Measurements from ENCODE around the gene TDRD10.
"Not testable (repeated sequence)": the region's sequence is repeated elsewhere in the genome, so short reads cannot be mapped to it uniquely, and the experiment has no call there.

The TDRD10 gene

GRCh38 chr1:154478639-154479038 lies 23.4 kb upstream of the TDRD10 start:
- no peak for DNase-seq (ENCODE audit: low read depth)
- no peak for TF ChIP-seq CTCF (IDR thresholded peaks at IDR 0.05; ENCODE audit: control insufficient read depth, insufficient read depth, low read depth, low read length, missing control alignments)
- H3K4me3 ChIP-seq (ENCODE audit: control insufficient read depth, low read depth, low read length): no peak overlapping the region

- peak; percentile 89 for TF ChIP-seq CTCF (IDR thresholded peaks at IDR 0.05; ENCODE audit: control insufficient read depth, insufficient read depth, low read depth, low read length, missing control alignments)
- peak; percentile 40 for DNase-seq (ENCODE audit: low read depth)
- H3K4me3 ChIP-seq (ENCODE audit: control insufficient read depth, low read depth, low read length): no peak overlapping the region
Observed at GRCh38 chr1:154479764-154480421, 22.1 kb upstream of the TDRD10 start.

- no peak overlapping the region for H3K4me3 ChIP-seq (ENCODE audit: control insufficient read depth, low read depth, low read length)
- no peak for DNase-seq (ENCODE audit: low read depth)
- no peak for TF ChIP-seq CTCF (IDR thresholded peaks at IDR 0.05; ENCODE audit: control insufficient read depth, insufficient read depth, low read depth, low read length, missing control alignments)
Observed at GRCh38 chr1:154481053-154481452, 21.0 kb upstream of the TDRD10 start.

GRCh38 chr1:154483941-154484803 lies 17.8 kb upstream of the TDRD10 start:
- no peak for TF ChIP-seq CTCF (IDR thresholded peaks at IDR 0.05; ENCODE audit: control insufficient read depth, insufficient read depth, low read depth, low read length, missing control alignments)
- DNase-seq (ENCODE audit: low read depth): no peak
- no peak overlapping the region for H3K4me3 ChIP-seq (ENCODE audit: control insufficient read depth, low read depth, low read length)

GRCh38 chr1:154485106-154485505 lies 16.9 kb upstream of the TDRD10 start:
- TF ChIP-seq CTCF (IDR thresholded peaks at IDR 0.05; ENCODE audit: control insufficient read depth, insufficient read depth, low read depth, low read length, missing control alignments): no peak
- no peak for DNase-seq (ENCODE audit: low read depth)
- no peak overlapping the region for H3K4me3 ChIP-seq (ENCODE audit: control insufficient read depth, low read depth, low read length)

GRCh38 chr1:154485910-154486496 lies 16.0 kb upstream of the TDRD10 start:
- DNase-seq (ENCODE audit: low read depth): no peak
- no peak for TF ChIP-seq CTCF (IDR thresholded peaks at IDR 0.05; ENCODE audit: control insufficient read depth, insufficient read depth, low read depth, low read length, missing control alignments)
- H3K4me3 ChIP-seq (ENCODE audit: control insufficient read depth, low read depth, low read length): no peak overlapping the region

GRCh38 chr1:154486756-154487155 lies 15.3 kb upstream of the TDRD10 start:
- not testable (repeated sequence) for DNase-seq (ENCODE audit: low read depth); H3K4me3 ChIP-seq (ENCODE audit: control insufficient read depth, low read depth, low read length)

All from AG09309 (cell line).